NCI-H82 (cell line): ENCODE results near the gene GALR1.
"Not testable (repeated sequence)": the region's sequence is repeated elsewhere in the genome, so short reads cannot be mapped to it uniquely, and the experiment has no call there.

Source experiments
- DNase-seq: peaks from one replicate; lab custom pipeline; 2025; lab: John Stamatoyannopoulos, UW

GALR1 gene

DNA sequence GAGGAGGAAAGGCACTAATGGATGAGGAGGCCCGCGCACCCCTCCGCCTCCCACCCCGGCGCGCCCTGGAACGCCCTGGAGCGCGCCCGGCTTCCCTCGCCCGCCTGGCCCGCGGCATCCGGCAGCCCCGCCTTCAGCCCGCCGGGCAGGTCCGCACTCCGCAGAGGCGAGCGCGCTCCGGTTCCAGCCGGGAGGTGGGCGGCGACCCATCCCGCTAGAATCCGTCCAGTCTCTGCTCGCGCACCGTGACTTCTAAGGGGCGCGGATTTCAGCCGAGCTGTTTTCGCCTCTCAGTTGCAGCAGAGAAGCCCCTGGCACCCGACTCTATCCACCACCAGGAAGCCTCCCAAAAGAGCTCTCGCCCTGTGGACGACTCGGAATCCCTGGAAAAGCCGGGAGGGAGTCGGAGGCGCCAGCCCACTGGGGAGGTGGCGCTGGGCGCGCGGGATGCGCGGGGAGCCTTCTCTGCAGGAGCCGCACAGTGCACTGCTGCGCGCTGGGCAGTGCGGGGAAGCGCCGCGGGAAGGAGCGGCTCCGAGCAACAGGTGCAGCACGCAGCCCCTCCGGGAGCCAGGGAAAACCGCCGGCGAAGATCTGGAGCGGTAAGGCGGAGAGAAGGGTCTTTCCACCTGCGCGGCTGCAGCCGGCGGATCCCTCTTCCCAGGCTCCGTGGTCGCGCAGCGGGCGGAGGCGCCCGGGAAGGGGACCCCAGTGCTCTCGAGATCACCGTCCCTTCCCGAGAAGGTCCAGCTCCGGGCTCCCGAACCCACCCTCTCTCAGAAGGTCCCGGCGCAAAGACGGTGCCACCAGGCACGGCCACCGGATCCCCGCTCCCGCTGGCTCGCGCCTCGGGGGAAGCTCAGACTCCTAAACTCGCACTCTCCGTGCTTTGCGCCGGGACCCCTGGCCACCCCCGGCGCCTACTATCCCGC, at the start of gene GALR1:
GALR1 (plus strand) TSS at position 280 of the 932 bp plus-strand sequence. CDS start 701 bp downstream, outside the sequence.
- DNase-seq: no peak

DNA sequence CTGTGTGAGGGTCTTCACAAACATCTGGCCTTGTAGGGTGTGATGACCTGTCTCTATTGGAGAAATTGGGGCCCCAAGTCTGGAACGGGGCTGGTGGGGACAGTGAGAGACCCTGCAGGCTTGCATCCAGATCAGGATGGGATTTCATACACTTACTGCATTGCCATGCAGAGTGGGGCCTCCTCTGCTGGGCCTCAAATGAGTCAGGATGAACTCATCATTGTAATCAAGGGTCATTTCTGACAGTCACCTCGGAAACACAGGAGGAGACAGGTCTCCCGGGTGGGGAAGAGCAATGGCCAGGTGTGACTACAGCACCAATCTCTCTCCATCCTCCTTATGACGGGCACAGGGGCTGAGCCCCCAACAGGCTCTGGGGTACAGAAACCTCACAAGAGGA, 48.1 kb upstream of the GALR1 start:
- DNase-seq: no peak

DNA sequence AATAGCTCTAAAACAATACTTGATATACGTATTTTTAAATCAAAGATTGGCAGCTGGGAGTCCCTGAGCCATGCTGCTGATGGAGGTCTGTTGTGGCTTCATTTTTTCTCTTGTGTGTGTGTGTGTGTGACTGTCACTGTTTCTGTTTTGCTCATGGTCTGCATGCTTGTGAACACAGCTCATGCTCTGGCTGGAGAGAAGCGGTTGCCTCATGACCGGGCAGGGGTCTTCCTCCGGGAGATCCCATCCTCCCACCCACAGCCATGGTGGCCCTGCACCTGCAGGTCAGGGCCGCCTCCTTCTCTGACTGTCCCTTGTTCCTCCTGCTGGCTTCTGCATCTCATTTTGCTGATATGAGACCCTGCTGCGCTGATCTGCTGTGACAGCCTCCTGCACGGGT, 47.3 kb upstream of the GALR1 start:
- no peak for DNase-seq

DNA sequence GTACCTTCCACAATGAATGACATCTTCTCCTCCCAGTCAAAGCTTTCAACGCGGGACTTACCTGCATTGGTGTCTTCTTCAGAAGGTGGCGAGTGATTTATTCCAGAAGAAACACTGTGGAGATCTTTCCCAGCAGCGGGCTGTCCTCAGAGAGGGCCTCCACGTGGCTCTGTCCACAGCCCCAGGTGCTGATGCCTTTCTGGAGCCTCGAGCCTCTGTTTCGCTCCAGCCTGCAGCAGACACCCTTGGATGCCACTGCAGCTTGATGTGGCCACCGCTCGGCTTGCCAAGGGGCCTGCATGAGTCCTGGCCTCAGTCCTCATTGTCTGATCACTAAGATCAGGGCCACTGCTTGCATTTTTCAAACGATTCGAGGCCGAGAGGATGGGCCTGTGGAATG, 46.6 kb upstream of the GALR1 start:
- DNase-seq: no peak

DNA sequence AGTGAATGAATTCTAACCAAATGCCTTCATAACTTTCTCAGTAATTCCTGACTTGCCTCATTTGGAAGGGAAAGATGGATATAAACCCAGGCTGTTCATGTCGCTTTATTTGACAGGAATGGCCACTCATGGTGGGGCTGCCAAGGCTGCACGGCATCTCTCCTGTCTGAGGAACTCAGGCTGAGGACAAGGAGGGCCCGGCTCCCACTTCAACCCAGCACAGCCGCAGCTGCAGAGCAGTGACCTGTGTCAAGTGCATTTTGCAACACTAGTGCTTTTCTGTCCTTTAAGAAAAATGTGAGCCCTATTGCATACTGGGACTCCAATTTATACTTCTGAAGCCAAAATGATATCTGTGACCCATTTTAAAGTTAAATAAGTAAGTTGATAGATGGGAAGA, 45.8 kb upstream of the GALR1 start:
- DNase-seq: no peak

DNA sequence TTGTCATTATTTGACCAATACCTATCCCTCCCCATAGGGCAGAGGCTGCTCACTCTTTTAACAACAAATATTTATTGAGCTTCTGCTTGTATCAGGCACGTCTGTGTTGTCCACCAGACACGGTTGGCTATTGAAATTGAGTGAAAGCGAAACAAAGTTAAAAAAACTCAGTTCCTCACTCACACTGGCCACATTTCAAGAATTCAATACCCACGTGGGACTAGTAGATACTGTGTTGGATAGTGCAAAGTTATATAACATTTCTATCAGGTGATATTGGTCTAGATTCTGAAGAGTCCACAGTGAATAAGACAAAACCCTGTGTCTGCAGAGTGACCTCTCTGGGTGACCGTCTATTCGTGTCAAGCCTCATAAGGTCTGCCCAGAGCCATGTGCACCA, 43.9 kb upstream of the GALR1 start:
- DNase-seq: no peak

DNA sequence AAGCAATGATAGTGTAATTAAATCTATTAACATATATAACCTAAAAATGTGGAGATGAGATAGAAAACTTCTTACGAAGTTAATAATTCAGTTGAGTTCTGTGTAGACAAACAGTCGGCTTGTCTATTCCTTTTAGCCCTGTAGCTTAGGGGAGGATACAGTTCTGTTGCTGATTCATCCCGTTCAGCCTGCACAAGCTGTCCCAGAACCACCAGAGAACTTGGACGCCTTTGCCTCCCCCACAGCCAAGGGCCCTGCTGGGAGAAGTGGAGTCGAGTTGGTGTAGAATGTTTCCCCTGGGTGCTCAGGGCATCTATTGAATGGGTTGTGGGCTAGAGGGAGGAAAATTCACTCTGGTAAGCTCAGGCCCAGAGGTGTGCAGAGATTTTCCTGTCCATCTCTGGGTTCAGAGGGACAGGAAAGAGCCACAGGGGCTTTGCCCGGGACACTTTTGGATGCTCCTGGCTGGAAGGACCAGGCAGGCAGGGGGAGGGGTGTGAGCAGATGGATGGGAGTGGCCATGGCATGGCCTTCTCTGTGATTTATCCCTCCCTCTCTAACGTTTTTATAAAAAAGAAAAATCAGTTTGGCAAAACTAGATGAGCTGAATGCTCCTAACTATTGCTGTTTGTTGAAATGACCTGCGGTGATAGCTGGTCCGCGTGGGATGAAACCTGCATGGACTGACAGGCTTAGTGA, 42.8 kb upstream of the GALR1 start:
- DNase-seq: no peak

- peak; percentile 18 for DNase-seq
These were observed 42.1 kb upstream of the GALR1 start for GRCh38 chr18:77207540-77207939.

- DNase-seq: no peak
These were observed 40.7 kb upstream of the GALR1 start for GRCh38 chr18:77208964-77209363.

DNA sequence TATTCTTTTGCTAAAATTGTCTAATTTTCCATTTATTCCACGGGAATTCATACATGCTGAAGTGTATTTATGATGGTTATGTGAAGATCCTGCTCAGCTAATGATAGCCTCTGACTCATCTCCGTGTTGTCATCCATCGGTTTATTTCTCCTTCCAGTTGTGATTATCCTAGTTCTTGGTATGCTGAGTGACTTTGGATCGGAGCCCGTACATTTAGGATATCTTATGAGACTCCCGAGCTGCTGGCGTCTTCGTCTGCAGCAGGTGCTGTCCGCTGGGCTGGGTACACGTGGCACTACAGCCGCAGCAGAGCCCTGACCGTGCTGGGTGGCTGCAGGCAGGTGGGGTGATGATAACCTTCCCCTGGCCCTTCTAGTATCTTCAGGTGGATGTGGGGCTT, 40.1 kb upstream of the GALR1 start:
- no peak for DNase-seq

DNA sequence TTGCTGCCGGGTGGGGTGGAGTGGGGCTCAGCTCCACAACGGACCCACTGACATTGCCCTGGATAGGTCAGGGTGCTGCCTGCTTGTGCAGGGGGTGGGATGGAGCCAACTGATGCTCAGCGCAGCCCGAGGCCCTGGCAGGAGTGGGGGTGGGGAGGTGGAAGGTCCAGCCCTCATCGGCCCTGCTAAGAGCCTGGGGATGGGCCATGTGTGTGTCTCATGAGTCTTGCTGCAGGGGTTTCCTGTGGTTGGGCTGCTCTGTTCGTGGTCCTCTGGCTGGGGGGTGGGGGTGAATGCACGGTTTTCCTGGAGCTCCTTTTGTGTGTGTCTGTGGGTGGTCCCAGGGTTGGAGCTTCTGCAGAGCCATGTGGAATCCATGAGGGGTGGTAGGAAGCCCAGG, 39.4 kb upstream of the GALR1 start:
- DNase-seq: no peak

DNA sequence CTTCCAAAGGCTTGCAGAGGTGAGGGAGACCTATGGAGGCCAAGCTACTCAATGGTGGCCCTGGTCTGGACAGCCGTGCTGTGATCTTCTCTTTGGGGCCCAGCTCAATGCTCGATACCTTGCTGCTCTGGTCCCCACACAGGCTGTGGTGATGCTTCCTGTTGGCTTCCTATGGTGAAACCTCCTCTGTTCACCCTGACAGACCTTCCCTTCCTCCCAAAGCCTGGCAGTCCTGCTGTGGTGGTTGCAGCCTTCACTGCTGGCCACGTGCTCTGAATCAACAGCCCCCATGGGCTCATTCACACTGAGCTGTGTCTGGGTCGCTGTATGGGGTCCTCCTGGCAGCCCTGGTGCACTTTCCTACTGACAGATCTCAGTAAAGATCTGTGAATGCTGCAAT, 31.0 kb upstream of the GALR1 start:
- no peak for DNase-seq

GRCh38 chr18:77220726-77221125, 28.9 kb upstream of the GALR1 start:
- no peak for DNase-seq

- DNase-seq: no peak
These were observed 27.2 kb upstream of the GALR1 start for GRCh38 chr18:77222464-77222863.

DNA sequence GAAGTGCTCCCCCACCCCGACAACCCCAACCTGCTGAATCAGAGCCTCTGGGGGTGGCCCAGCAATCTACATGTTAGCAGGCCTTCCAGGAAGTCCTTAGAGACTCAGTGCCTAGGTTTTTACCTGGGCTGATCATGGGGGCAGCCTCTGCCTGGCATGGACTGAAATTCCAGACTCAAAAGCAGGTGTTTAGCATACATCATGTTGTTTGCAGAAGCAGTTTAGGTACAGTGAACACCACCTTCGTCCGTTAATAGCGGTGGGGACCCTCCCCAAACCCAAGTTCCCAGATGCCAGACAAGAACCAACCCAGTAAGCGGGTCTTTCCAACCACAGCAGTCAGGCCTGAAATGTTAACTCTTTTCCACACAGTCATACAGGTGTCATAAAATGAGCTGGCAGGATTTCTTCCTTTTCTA, 26.4 kb upstream of the GALR1 start:
- no peak for DNase-seq

DNA sequence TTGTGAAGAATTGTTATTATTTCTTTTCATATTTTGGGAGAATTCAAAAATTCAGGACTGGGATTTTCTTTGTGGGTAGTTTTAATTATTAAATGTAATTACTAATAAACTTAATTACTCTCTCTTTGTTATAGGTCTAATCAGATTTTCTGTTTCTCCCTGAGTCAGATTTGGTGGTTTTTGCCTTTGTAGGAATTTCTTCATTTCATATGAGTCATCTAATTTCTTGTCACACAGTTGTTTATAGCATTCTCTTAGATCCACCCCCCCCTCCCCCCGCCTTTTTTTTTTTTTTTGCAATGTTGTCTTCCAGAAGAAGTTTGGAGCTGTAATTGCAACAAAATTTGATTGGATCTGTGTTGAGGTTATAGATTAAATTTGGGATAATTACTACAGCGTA, 26.0 kb upstream of the GALR1 start:
- no peak for DNase-seq

- no peak for DNase-seq
These were observed 19.0 kb upstream of the GALR1 start for GRCh38 chr18:77230645-77231044.

DNA sequence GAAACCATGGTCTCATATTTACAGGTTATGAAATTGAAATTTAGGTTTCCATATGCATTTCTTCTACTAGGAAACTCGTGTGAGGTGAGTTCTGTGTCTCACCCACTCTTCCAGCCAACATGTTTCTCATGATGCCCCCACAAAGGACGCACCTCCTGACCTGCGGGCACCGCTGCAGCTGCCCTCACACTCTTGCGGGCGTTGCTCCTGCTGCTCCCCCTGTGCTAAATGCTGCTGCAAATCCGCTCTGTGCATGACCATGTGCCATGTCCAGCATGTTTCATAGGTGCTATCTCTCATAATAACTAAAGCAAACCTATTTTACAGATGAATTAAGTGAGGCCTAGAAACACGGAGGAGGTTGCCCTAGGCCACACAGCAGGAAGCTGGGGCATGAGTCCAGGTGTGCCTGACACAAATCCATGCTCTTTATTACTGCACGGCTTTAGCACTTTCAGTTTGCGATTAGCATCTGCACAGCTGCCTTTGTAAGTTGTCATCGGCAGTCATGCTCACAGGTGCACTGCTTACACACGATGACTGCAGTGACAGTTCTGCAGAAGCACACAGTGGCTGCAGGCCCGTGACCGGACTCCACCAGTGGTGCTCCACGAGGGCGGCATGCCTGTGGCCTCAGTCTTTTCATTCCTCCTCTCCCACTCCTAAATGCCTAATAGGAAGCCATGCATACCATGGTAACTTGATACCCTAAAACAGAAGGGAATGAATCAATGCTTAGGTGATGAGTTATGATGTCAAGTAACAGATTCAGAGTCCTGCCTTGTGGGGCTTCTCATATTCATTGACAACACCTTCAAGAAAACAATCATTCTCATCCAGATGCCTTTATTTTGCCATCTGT, 14.9 kb upstream of the GALR1 start:
- DNase-seq: no peak

- DNase-seq: not testable (repeated sequence)
These were observed 10.4 kb upstream of the GALR1 start for GRCh38 chr18:77239285-77239684.

DNA sequence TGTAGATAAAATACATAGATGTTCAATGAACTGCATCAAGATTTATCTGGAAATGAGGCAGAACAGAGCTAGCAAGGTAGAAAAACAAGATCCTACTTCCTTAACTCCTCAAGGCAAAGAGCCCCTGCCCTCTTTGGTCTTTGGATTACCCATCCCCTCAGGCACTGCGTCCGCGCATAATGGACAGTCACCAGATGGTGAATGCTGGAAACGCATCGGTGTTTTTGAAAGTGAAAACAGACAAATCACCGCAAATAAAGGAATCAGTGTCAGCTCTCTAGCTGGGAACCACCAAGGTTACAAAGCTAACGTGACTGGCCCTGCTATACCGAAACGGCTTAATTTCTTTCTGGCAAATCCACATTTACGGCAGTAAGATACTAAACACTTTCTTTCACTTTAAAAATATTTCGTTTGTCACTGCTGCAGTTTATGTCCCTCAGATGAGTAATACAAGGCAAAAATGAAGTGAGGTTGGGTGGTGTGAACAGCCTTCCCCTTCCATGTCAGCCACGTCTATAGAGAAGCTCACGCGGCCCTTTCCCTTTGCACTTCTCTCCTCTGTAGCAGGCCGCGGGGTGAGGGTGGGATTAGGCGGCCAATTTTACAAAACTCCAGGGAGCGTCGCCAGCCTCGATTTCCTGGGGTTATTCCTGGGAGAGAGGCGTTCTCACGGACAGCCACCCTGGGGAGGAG, 627 bp upstream of the GALR1 start:
- DNase-seq: no peak

DNA sequence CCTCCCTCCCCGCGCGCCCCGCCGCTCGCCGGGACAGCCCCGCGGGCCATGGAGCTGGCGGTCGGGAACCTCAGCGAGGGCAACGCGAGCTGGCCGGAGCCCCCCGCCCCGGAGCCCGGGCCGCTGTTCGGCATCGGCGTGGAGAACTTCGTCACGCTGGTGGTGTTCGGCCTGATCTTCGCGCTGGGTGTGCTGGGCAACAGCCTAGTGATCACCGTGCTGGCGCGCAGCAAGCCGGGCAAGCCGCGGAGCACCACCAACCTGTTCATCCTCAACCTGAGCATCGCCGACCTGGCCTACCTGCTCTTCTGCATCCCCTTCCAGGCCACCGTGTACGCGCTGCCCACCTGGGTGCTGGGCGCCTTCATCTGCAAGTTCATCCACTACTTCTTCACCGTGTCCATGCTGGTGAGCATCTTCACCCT, 865 bp downstream of the GALR1 start:
- DNase-seq: no peak
